ENCODE results near the gene CRTC1. TPM values are rescaled to one million over a fixed set of nuclear protein-coding genes. Genes with fewer than 3 reads are reported as not detected.

CRTC1 gene
- total and polyA plus RNA-seq, 9 of the 15 experiments (the other 6 are each of a cell fraction or from before 2014, with no cell fraction given) = 0.25 to 3.8 (median 1.2) TPM; not detected in 2

GRCh38 chr19:18796239-18796638 lies 112.8 kb downstream of the CRTC1 start:
- no peak for ATAC-seq
- TF ChIP-seq ZNF507 (tag; conservative IDR thresholded peaks at IDR 0.05) (peak; percentile 84), ILK (tag; IDR thresholded peaks at IDR 0.05; ENCODE audit: borderline replicate concordance, low read depth) (no peak), NR0B1 (IDR thresholded peaks at IDR 0.05; ENCODE audit: partially characterized antibody) (no peak), POLR3G (IDR thresholded peaks at IDR 0.05; ENCODE audit: extremely low read depth, insufficient read length, insufficient replicate concordance) (no peak), SFPQ (IDR thresholded peaks at IDR 0.05; ENCODE audit: low read depth, low read length) (no peak), ZNF699 (CRISPR knock-in tag; IDR thresholded peaks at IDR 0.05; ENCODE audit: insufficient replicate concordance) (no peak), CBX5 (IDR thresholded peaks at IDR 0.05; ENCODE audit: borderline replicate concordance, low read depth) (no peak), MITF (IDR thresholded peaks at IDR 0.05) (no peak), SRSF1 (IDR thresholded peaks at IDR 0.05; ENCODE audit: low read depth, low read length) (no peak), ELF4 (CRISPR knock-in tag; IDR thresholded peaks at IDR 0.05) (no peak), ZFP36 (IDR thresholded peaks at IDR 0.05; ENCODE audit: low read depth, low read length, partially characterized antibody) (peak; percentile 62), RCOR1 (IDR thresholded peaks at IDR 0.05; ENCODE audit: borderline replicate concordance in 1 of 2, low read depth in 2 of 2, low read length in 2 of 2) (no peak), ZNF133 (CRISPR knock-in tag; IDR thresholded peaks at IDR 0.05) (no peak), ATF6 (CRISPR knock-in tag; IDR thresholded peaks at IDR 0.05) (no peak), GABPB1 (CRISPR knock-in tag; IDR thresholded peaks at IDR 0.05) (no peak), NR2C2 (CRISPR knock-in tag; IDR thresholded peaks at IDR 0.05) (no peak), NR2C2 (tag; IDR thresholded peaks at IDR 0.05) (no peak)

More at GRCh38 chr19:18796239-18796638, 112.8 kb downstream of the CRTC1 start:
- Histone ChIP-seq H3K9me3 (replicated peaks; ENCODE audit: control insufficient read depth, insufficient read depth, low read depth, low read length) (no peaks in the 10 kb centered on the region), H4K20me1 (replicated peaks; ENCODE audit: control insufficient read depth, insufficient read depth, low read length) (peaks cover 15% of the 10 kb centered on the region; the same call in 1 of the 2 replicates), H3K27ac (ENCODE audit: extremely low read depth, low read depth, low read length) (no peak overlapping the region), H2AFZ (ENCODE audit: low read depth, low read length) (no peak overlapping the region), H3K36me3 (ENCODE audit: control insufficient read depth, insufficient read depth, low read length) (no peaks in the 10 kb centered on the region), H3K4me2 (ENCODE audit: insufficient read depth, low read length) (no peak overlapping the region), H3K4me3 (no peak overlapping the region), H3K79me2 (ENCODE audit: control insufficient read depth, insufficient read depth, low read length) (no peaks in the 10 kb centered on the region), H3K9me1 (ENCODE audit: control insufficient read depth, insufficient read depth, low read length) (no peaks in the 10 kb centered on the region), H3K27me3 (ENCODE audit: control insufficient read depth in 2 of 2, insufficient read depth in 2 of 2, low read length in 2 of 2) (peaks cover 4 to 32% of the 10 kb centered on the region in 2 experiments; a peak in 4 of 5 replicates), H3K4me1 (replicated peaks in 1 of 2; ENCODE audit: control insufficient read depth in 2 of 2, insufficient read depth in 2 of 2, low read length in 2 of 2) (peaks cover 0 to 23% of the 10 kb centered on the region in 2 experiments; a peak in 2 of 5 replicates), H3K9ac (ENCODE audit: insufficient read depth in 1 of 2, low read depth in 2 of 2, low read length in 2 of 2) (no peak overlapping the region)
- FAIRE-seq = no peak
- CTCF ChIA-PET (ENCODE audit: low intra/inter-chr PET ratio) = no interaction called here
- POLR2A ChIA-PET = no interaction called here
- intact Hi-C loops (cut with micrococcal nuclease) = no loop called here
- no TSS peak for BruUV-seq (replicated peaks)
- in situ Hi-C loops (cut with MboI) = no loop called here
- WGBS (ENCODE audit: insufficient coverage, low coverage, missing lambda C conversion rate) = 0% methylated on average over 2 of the region's 2 CpGs
- DNase-seq (ENCODE audit: extremely low read depth in 1 of 4, low spot score in 3 of 4) = no peak

All from K562 (cell line).